Gastrocnemius medialis (tissue), 4 donors: ENCODE data around the gene NRM. TPM values are rescaled to one million over a fixed set of nuclear protein-coding genes. Genes with fewer than 3 reads are reported as not detected.
"Not testable (repeated sequence)": the region's sequence is repeated elsewhere in the genome, so short reads cannot be mapped to it uniquely, and the experiment has no call there.

Source experiments
- ATAC-seq, 2 donors: fragments of 150-250 bp; one replicate each; pipeline ENCODE4 v1.9.1; 2016
- DNase-seq, 2 donors: peaks; one replicate each; pipeline ENCODE4 v3.0.0-alpha.2; 2019
- H3K27ac ChIP-seq, 4 donors: fragments of 200-600 bp; sonication (generic); 1 replicate in 1 of 4; 2 replicates in 3 of 4; pipeline ENCODE4 v1.5.1; 2016 to 2018; ENCODE audit warnings: mild to moderate bottlenecking in 2 of 4, moderate library complexity in 1 of 4
- H3K27me3 ChIP-seq, 3 donors: fragments of 200-600 bp; sonication (generic) in 2 of 3; 1 replicate in 1 of 3; 2 replicates in 2 of 3; pipeline versions ENCODE4 v1.5.1 to v1.6.0; 2016 to 2019; ENCODE audit warnings: mild to moderate bottlenecking in 1 of 3, moderate library complexity in 1 of 3
- H3K36me3 ChIP-seq, 2 donors: fragments of 200-600 bp; sonication (generic) in 1 of 2; one replicate each; pipeline ENCODE4 v1.5.1; 2017 to 2018
- H3K4me1 ChIP-seq, 2 donors: fragments of 200-600 bp; sonication (generic) in 1 of 2; one replicate each; pipeline ENCODE4 v1.5.1; 2016 to 2017; ENCODE audit warnings: mild to moderate bottlenecking in 2 of 2
- H3K4me3 ChIP-seq, 4 donors: fragments of 200-600 bp; sonication (generic) in 3 of 4; 1 replicate in 1 of 4; 2 replicates in 3 of 4; pipeline ENCODE4 v1.5.1; 2016 to 2019; ENCODE audit warnings: mild to moderate bottlenecking in 2 of 4
- H3K9me3 ChIP-seq, 3 donors: fragments of 200-600 bp; sonication (generic) in 2 of 3; 1 replicate in 1 of 3; 2 replicates in 2 of 3; pipeline ENCODE4 v1.5.1; 2016 to 2019
- CTCF ChIP-seq, 5 experiments: fragments of 450-650 bp in 3 of 5; fragments of 200-600 bp in 2 of 5; sonication (generic) in 2 of 5; IDR thresholded peaks in 4 of 5; conservative IDR thresholded peaks in 1 of 5; 1 replicate in 4 of 5; 2 replicates in 1 of 5; pipeline ENCODE4 v1.5.1; 2016 to 2019; ENCODE audit warnings: antibody characterized with exemption in 5 of 5, mild to moderate bottlenecking in 3 of 5, moderate library complexity in 3 of 5
- POLR2A ChIP-seq, 2 donors: fragments of 450-650 bp; IDR thresholded peaks; one replicate each; pipeline ENCODE4 v1.6.1; 2017; ENCODE audit warnings: antibody characterized with exemption in 2 of 2, mild to moderate bottlenecking in 2 of 2, moderate library complexity in 2 of 2
- in situ Hi-C, 4 donors: fragments of 200-750 bp; cut with MboI; loops; one replicate each; pipeline versions ENCODE4 v1.15.0 to v1.8.0; 2017; ENCODE audit warnings: low sequenced_read_pairs in 4 of 4
- intact Hi-C: fragments of 100-400 bp; cut with DNase I; formaldehyde crosslinking; loops from one replicate; pipeline ENCODE4 v1.15.1; 2023; ENCODE audit warnings: low total_unique reads
- total RNA-seq, 4 donors: library from RNA; depleted of rRNA; stranded (reverse); fragments of >200 nt; gene quantifications; one replicate each; pipeline versions ENCODE4 v1.1.0 to v1.2.3, GENCODE V29; 2016

The NRM gene
- total RNA-seq, 4 donors from 2014 or later = 0.32 to 2.0 (median 1.4) TPM

GRCh38 chr6:30670760-30671527 lies 19.8 kb downstream of the NRM start:
- intact Hi-C loops (loop anchor here (5.0 kb wide), 4 partner anchors 54 to 241 kb away; partner anchors contain the start of genes HLA-E, MRPS18B, PPP1R10 and VARS2), in situ Hi-C loops (loop anchor here in 1 of 4 donors (25.0 kb wide), 1 partner anchor 416 kb away; no protein-coding TSS in a partner anchor)
- TF ChIP-seq CTCF (IDR thresholded peaks at IDR 0.05 in 4 of 5, conservative IDR thresholded peaks at IDR 0.05 in 1 of 5) (no peak), POLR2A (IDR thresholded peaks at IDR 0.05) (no peak)
- ATAC-seq (no peak), DNase-seq (no peak)
- Histone ChIP-seq H3K27ac (no peak overlapping the region), H3K27me3 (no peaks in the 10 kb centered on the region), H3K36me3 (peaks cover 0 to 47% of the 10 kb centered on the region in 2 donors), H3K4me3 (peak overlapping the region in 1 of 4 donors; percentile 93), H3K4me1 (peaks cover 15 to 18% of the 10 kb centered on the region in 2 donors), H3K9me3 (no peaks in the 10 kb centered on the region)

- intact Hi-C loops, ATAC-seq, H3K9me3 ChIP-seq, H3K27me3 ChIP-seq, H3K4me3 ChIP-seq, DNase-seq, H3K4me1 ChIP-seq, H3K27ac ChIP-seq: not testable (repeated sequence)
- in situ Hi-C loops = loop anchor here in 1 of 4 donors (25.0 kb wide), 1 partner anchor 421 kb away; no protein-coding TSS in a partner anchor
- H3K36me3 ChIP-seq = peaks cover 0 to 93% of the 10 kb centered on the region in 2 donors
Observed at GRCh38 chr6:30666300-30666699, 24.5 kb downstream of the NRM start.

- Histone ChIP-seq H3K36me3 (peaks cover 0 to 98% of the 10 kb centered on the region in 2 donors), H3K4me3 (no peak overlapping the region), H3K27ac (no peak overlapping the region), H3K27me3 (no peaks in the 10 kb centered on the region), H3K4me1 (no peaks in the 10 kb centered on the region), H3K9me3 (no peaks in the 10 kb centered on the region)
- TF ChIP-seq CTCF (IDR thresholded peaks at IDR 0.05 in 4 of 5, conservative IDR thresholded peaks at IDR 0.05 in 1 of 5) (no peak), POLR2A (IDR thresholded peaks at IDR 0.05) (no peak)
- intact Hi-C loops (no loop called here), in situ Hi-C loops (loop anchor here in 1 of 4 donors (25.0 kb wide), 1 partner anchor 422 kb away; no protein-coding TSS in a partner anchor)
- no peak for ATAC-seq
- no peak for DNase-seq
Observed at GRCh38 chr6:30664994-30665767, 25.6 kb downstream of the NRM start.

GRCh38 chr6:30657922-30658321 lies 32.9 kb downstream of the NRM start:
- ATAC-seq, H3K27ac ChIP-seq, H3K4me1 ChIP-seq, H3K27me3 ChIP-seq, H3K4me3 ChIP-seq, DNase-seq, H3K9me3 ChIP-seq, intact Hi-C loops: not testable (repeated sequence)
- peaks cover 2 to 99% of the 10 kb centered on the region in 2 donors for H3K36me3 ChIP-seq
- in situ Hi-C loops = loop anchor here in 1 of 4 donors (25.0 kb wide), 1 partner anchor 429 kb away; no protein-coding TSS in a partner anchor

GRCh38 chr6:30657454-30657853 lies 33.3 kb downstream of the NRM start:
- peaks cover 2 to 99% of the 10 kb centered on the region in 2 donors for H3K36me3 ChIP-seq
- in situ Hi-C loops = loop anchor here in 1 of 4 donors (25.0 kb wide), 1 partner anchor 430 kb away; no protein-coding TSS in a partner anchor
- intact Hi-C loops = no loop called here
- H3K27me3 ChIP-seq = no peaks in the 10 kb centered on the region
- no peak overlapping the region for H3K4me3 ChIP-seq
- no peaks in the 10 kb centered on the region for H3K9me3 ChIP-seq
- DNase-seq (no peak), ATAC-seq (no peak)
- no peaks in the 10 kb centered on the region for H3K4me1 ChIP-seq
- no peak for TF ChIP-seq POLR2A (IDR thresholded peaks at IDR 0.05)
- H3K27ac ChIP-seq = no peak overlapping the region

GRCh38 chr6:30656513-30656912 lies 34.3 kb downstream of the NRM start:
- in situ Hi-C loops (loop anchor here in 1 of 4 donors (25.0 kb wide), 1 partner anchor 431 kb away; no protein-coding TSS in a partner anchor), intact Hi-C loops (no loop called here)
- no peaks in the 10 kb centered on the region for H3K4me1 ChIP-seq
- H3K27ac ChIP-seq = no peak overlapping the region
- TF ChIP-seq POLR2A (IDR thresholded peaks at IDR 0.05) = no peak
- TF ChIP-seq CTCF (IDR thresholded peaks at IDR 0.05 in 4 of 5, conservative IDR thresholded peaks at IDR 0.05 in 1 of 5) = no peak
- H3K27me3 ChIP-seq = no peaks in the 10 kb centered on the region
- DNase-seq (no peak), ATAC-seq (no peak)
- H3K4me3 ChIP-seq = no peak overlapping the region
- peaks cover 2 to 99% of the 10 kb centered on the region in 2 donors for H3K36me3 ChIP-seq
- H3K9me3 ChIP-seq = no peaks in the 10 kb centered on the region
